Activated CD8-positive, alpha-beta memory T cell treated with anti-CD3 and anti-CD28 coated beads for 4 hours (primary cell): ENCODE data around the gene HAUS8.

Experiments used
- DNase-seq, 2 donors: peaks; one replicate each; pipeline ENCODE4 v3.0.0-alpha.2; 2020; ENCODE audit warnings: low read depth in 2 of 2

The HAUS8 gene

GRCh38 chr19:17075864-17076542, 751 bp upstream of the HAUS8 start:
- peak; percentile 19 to 26 for DNase-seq

- DNase-seq: no peak
Observed at GRCh38 chr19:17074634-17075034, 618 bp downstream of the HAUS8 start.

GRCh38 chr19:17073869-17074633, 1.2 kb downstream of the HAUS8 start:
- DNase-seq: no peak

GRCh38 chr19:17070912-17071311, 4.3 kb downstream of the HAUS8 start:
- DNase-seq: no peak

GRCh38 chr19:17070421-17070820, 4.8 kb downstream of the HAUS8 start:
- DNase-seq: no peak

GRCh38 chr19:17069193-17069592, 6.1 kb downstream of the HAUS8 start:
- no peak for DNase-seq

- DNase-seq: no peak
Observed at GRCh38 chr19:17063428-17063827, 11.8 kb downstream of the HAUS8 start.

- no peak for DNase-seq
Observed at GRCh38 chr19:17061691-17062090, 13.6 kb downstream of the HAUS8 start.

- DNase-seq: no peak
Observed at GRCh38 chr19:17061205-17061604, 14.0 kb downstream of the HAUS8 start.

- DNase-seq: no peak
Observed at GRCh38 chr19:17060802-17061201, 14.4 kb downstream of the HAUS8 start.

- no peak for DNase-seq
Observed at GRCh38 chr19:17058236-17058635, 17.0 kb downstream of the HAUS8 start.

GRCh38 chr19:17055636-17056035, 19.6 kb downstream of the HAUS8 start:
- DNase-seq: no peak

GRCh38 chr19:17054746-17055145, 20.5 kb downstream of the HAUS8 start:
- no peak for DNase-seq

- DNase-seq: no peak
Observed at GRCh38 chr19:17052439-17052838, 22.8 kb downstream of the HAUS8 start.

GRCh38 chr19:17049711-17050280, 25.5 kb downstream of the HAUS8 start:
- no peak for DNase-seq

- no peak for DNase-seq
Observed at GRCh38 chr19:17048885-17049453, 26.3 kb downstream of the HAUS8 start.

- no peak for DNase-seq
Observed at GRCh38 chr19:17045907-17046502, 29.2 kb downstream of the HAUS8 start.

GRCh38 chr19:17043744-17044143, 31.5 kb downstream of the HAUS8 start:
- no peak for DNase-seq

GRCh38 chr19:17041976-17042375, 33.3 kb downstream of the HAUS8 start:
- DNase-seq: no peak

GRCh38 chr19:17037966-17038500, 37.2 kb downstream of the HAUS8 start:
- DNase-seq: no peak

GRCh38 chr19:17037184-17037583, 38.1 kb downstream of the HAUS8 start:
- no peak for DNase-seq

GRCh38 chr19:17036640-17037039, 38.6 kb downstream of the HAUS8 start:
- no peak for DNase-seq
